Globus pallidus (tissue), 1 donor: ENCODE results near the gene SMS.
"Not testable (repeated sequence)": the region's sequence is repeated elsewhere in the genome, so short reads cannot be mapped to it uniquely, and the experiment has no call there.

ENCODE experiments used
- DNase-seq: peaks from one replicate; pipeline ENCODE4 v3.0.0-alpha.2; 2015; ENCODE audit warnings: low spot score

SMS gene

GRCh38 chrX:21950557-21950956 lies 10.0 kb downstream of the SMS start:
- DNase-seq = not testable (repeated sequence)

- no peak for DNase-seq
Observed at GRCh38 chrX:21952624-21953023, 12.1 kb downstream of the SMS start.

- not testable (repeated sequence) for DNase-seq
Observed at GRCh38 chrX:21953195-21953830, 12.8 kb downstream of the SMS start.

DNA sequence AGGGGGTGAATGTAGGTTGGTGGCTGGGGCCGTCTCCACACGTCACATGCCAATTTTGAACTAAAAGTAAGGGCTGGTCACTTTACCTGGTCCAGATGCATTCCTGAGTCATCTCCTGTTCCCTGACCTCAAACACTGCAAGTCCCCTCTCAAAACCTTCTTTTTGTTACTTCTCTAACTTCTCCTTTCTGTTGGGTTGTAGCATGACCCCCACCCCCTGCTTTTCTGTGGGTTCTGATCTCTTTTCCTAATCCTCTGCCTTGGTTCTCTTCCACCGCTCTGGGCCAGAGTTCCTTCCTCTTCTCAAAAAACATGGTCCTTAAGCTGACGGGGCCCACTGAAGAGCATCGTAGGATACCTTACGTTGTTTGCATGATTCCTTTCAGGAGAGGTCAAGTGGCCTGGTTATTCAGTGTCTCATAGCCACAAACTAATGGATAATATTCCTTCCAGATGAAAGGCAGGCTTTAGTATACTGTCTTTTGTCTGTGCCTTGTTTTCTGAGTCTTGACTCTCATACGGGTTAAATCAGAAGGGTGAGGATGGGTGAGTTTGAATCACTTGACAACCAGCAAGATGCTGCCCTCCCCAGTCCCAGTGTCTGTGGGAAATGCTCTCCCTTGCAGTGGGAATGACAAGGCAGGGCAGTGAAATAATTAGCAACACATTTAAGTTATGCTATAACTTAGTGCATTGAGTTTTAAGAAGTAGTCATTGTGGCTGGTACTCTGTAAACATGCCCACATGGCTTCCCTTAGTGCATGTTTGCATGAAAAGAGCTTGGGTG lies 15.1 kb downstream of the SMS start:
- DNase-seq = no peak

DNA sequence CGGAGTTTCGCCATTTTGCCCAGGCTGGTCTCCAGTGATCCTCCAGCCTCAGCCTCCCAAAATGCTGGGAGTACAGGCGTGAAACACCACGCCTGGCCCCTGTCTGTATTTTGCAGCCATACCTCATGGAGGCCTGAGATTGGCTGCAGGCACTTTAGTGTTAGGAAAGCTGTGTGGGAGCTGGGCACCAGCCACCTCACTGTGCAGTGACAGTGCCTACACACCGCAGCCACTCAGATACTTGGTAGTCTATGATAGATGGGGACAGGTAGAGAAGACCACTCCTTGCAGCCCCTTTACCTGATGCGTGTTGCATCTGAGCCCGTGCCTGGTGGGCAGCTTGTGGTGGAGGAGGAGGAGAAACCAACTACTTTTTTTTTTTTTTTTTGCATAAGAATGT lies 16.3 kb downstream of the SMS start:
- no peak for DNase-seq

DNA sequence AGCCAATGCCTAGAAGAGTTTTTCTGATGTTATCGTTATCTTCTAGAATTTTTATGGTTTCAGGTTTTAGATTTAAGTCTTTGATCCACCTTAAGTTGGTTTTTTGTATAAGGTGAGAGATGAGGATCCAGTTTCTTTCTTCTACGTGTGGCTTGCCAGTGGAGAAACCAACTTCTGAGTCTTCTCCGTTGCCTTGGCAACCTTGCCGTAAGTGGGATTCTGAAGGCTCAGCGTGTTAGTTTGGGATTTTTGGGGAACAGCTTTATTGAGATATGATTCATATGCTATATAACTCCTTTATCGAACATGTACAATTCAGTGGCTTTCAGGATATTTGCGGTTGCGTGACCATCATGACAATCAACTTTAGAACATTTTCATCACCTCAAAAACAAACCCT lies 17.7 kb downstream of the SMS start:
- DNase-seq = no peak

DNA sequence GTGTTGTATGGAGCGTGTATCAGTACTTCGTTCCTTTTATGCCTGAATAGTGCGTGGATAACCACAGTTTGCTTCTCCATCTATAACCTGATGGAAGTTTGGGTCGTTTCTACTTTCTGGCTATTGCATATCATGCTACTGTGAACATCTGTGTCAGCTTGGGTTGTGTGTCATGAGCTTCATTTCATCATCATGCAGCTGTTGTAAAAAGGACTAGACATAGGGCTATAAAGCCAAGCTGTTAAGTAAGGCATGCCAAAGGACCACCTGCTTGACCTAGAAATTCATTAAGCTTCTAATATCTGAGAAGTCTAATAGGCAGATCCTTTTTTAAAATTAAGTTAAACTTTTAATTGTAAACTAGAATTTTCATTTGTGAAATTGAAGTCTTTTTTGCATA lies 18.4 kb downstream of the SMS start:
- no peak for DNase-seq

GRCh38 chrX:21959362-21960051 lies 19.0 kb downstream of the SMS start:
- no peak for DNase-seq

DNA sequence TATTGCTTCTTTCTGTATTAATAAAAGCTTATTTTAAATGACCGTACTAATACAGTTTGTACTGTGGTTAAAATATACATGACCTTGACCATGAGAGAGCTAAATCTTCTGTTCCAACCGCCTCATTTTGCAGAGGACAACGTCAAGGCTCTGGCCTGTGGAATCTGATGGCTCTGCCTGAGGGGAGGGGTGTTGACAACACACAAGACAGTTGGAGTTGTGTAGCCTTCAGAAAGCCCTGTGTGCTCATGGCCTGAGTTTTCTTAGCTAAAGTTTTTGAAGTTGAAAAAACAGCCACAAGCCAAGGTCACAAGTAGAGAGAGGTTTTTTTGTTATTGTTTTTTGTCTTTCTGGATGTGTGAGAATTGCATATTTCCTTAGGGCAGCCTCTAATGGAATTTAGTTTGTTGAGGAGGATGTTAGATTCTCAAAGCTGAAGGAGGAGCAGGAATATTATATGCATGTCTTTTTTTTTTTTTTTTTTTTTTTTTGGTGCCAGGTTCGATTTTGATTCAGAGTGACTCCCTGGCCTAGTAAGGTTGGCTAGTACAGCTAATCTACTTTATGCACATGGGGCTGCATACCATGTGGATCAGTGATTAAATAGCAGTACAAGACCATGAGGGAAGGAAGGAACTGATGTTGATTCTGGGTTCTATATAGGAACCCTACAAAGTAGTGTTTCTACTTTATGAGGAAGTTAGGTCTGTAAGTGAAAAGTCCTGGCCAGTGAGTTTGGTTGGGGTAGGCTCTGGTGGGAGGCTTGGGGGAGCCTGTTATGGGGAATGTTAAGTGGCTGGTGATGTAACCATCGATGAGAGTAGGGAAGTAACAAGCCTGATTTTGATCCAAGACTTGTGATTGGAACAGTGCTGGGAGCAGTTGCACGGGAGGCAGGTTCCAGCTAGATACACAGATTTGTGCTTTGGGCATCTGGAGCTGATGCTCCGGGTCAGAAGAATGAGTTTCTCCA lies 20.3 kb downstream of the SMS start:
- no peak for DNase-seq

- DNase-seq = no peak
Observed at GRCh38 chrX:21962361-21962760, 21.9 kb downstream of the SMS start.

- peak; percentile 25 for DNase-seq
Observed at GRCh38 chrX:21963269-21963668, 22.8 kb downstream of the SMS start.

DNA sequence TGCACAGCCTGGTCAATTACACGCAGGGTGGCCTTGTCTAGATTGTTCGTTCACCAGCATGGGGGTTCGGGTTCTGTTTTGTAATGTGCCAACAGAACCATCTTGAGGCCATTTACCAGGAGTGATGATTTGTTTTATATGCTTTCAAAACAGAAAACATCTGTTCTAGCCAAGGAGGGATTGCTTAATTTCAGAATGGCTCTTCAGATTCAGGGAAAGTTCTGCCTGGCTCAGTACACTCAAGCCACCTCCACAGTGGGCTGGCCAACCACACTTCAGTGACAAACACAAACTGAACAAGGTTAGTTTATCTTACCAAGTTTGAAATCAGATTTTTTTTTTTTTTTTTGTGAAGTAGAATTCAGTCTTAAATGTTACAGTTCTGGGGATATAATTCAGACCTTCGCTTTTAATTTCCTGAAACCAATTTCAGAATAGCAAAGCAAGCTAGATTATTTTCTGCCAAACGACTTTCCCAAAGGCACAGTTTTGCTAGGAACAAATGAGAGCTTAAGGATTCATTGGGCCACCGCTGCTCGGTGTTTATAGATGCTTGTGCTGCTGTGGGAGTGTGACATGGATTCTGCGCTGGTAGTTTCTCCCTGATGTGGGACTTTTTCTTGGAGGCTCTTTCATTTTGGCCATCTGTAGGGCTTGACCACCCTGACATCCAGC lies 23.4 kb downstream of the SMS start:
- no peak for DNase-seq

DNA sequence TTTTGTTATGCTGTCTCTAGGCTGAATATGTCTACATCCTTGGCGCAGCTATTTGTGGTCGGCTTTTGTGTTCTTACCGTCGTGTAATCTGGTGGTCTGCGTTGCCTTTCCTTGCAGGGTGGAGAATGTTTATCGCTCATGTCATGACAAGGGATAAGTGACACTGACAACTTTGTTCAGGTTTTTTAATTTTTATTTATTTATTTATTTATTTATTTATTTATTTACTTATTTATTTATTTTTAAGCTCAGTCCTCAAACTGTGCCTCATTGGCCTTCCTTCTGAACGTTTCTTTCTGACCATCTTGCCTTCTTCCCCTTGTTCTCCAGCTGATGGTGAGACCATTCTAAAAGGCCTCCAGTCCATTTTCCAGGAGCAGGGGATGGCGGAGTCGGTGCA lies 26.4 kb downstream of the SMS start:
- no peak for DNase-seq

GRCh38 chrX:21968333-21968732 lies 27.8 kb downstream of the SMS start:
- no peak for DNase-seq

DNA sequence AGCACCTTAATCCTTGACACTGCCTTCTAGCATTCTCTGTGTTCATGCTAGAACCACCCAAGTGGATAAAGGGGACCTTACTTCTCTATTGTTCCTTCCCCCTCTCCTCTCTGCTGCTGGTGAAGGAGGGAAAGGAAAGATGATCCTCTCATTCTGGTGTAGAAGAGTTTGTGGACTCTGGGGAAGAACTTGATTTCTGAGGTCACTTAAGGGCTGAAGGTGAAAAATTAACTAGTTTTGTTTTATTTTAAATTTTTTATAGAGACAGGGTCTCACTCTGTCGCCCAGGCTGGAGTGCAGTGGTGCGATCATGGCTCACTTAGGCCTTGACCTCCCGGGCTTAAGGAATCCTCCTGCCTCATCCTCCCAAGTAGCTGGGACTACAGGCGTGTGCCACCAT lies 29.8 kb downstream of the SMS start:
- no peak for DNase-seq

DNA sequence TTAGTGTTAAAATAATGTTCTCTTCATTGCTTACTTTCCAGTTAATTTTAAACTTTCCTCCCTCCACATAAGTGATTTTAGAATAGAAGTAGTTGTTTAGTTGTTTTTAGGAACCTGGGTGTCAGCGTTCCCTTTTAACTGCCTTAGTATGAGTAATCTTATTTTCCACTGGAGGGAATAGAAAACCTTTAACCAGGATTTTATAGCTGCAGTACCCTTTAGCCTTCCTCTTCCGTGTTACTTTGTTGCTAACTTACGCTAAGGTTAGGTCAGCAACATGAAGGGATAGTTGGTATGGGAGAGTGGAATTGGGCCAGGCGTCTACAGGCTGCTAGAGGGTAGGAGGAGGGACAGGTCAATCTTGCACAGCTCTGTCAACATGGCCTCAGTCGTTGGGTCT lies 31.5 kb downstream of the SMS start:
- DNase-seq = no peak

GRCh38 chrX:21972721-21973120 lies 32.2 kb downstream of the SMS start:
- DNase-seq = no peak

GRCh38 chrX:21973321-21974010 lies 33.0 kb downstream of the SMS start:
- no peak for DNase-seq

DNA sequence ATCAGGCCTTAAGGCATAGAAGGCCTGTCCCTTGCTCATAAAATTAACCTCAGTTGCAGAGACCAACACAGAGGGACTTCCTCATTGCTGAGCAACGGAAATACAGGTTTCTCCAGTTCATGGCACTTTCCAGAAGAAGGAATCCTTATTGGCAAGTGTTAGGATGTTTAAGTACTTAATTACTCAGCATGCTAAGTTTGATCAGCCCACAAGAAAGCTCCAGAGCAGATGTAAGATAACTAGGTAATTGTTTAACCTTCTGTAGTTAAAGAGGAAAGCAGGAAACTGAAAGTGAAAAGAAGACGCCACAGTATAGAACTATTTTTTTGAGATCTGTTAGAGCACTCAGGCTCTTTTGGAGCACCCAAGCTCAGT lies 33.5 kb downstream of the SMS start:
- DNase-seq = no peak

DNA sequence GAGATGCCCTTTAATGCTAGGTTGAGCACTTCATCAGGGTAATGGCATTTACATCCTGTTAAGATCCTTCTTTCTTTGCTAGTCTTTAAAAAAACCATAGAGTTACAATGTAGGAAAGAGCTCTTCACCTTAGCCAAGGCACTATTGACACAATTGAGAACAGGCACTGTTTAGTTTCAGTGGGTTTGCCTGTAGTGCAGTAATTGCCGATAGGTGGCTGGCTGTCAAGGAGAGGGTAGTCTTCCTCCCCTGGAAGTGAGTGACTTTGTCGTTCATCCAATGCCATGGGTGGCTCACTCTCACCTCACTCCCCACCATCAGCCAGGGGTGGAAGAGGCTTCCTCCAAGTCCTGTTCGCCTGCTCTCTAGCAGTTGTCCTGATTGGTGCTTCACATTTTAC lies 34.7 kb downstream of the SMS start:
- no peak for DNase-seq

- DNase-seq = no peak
Observed at GRCh38 chrX:21975812-21976211, 35.3 kb downstream of the SMS start.
